ENCODE data around the gene ERN1. TPM values are rescaled to one million over a fixed set of nuclear protein-coding genes. Genes with fewer than 3 reads are reported as not detected.

The ERN1 gene
- total RNA-seq, 1 experiment from 2014 or later: 13.5 TPM

DNA sequence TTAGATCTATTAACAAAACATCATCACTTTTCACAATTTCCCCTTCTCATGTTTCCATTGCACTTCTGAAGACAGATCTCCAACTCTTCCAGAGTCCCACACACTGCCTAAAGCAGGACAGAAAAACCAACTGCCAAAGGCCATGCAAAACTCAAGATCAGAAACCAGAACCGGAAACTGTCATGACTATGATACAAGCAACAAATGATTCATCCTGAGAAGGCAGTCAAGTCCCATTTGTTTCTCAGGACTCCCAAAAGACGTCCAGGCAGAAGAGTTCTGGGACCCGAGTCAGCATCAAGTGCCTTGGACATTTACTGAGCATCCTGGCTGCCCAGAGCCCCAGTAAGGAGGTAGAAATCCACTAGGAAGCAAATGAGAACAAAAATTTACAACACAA, 38.8 kb downstream of the ERN1 start:
- no peak for ATAC-seq
- Histone ChIP-seq H3K9me2 (replicated peaks; ENCODE audit: low read length) (no peaks in the 10 kb centered on the region), H3K4me3 (ENCODE audit: low read length) (no peak overlapping the region), H3K27me3 (ENCODE audit: low read length) (no peaks in the 10 kb centered on the region), H2AFZ (ENCODE audit: low read length) (no peak overlapping the region), H4K20me1 (ENCODE audit: low read length) (no peaks in the 10 kb centered on the region), H3K4me1 (ENCODE audit: insufficient read depth, low read length) (peaks cover 41% of the 10 kb centered on the region), H3K36me3 (ENCODE audit: low read depth, low read length) (no peaks in the 10 kb centered on the region), H3K27ac (ENCODE audit: low read length) (peak overlapping the region; percentile 28), H3F3A (ENCODE audit: low read length, unreplicated experiment) (no peaks in the 10 kb centered on the region), H3K9ac (ENCODE audit: low read length) (no peak overlapping the region), H3K4me2 (ENCODE audit: low read length) (no peak overlapping the region), H3K9me3 (ENCODE audit: low read length) (no peaks in the 10 kb centered on the region), H3K79me2 (ENCODE audit: low read length) (no peaks in the 10 kb centered on the region; the same call in 1 of the 2 replicates)
- DNase-seq: peak; percentile 43
- intact Hi-C loops (cut with micrococcal nuclease): no loop called here
- CTCF ChIA-PET: no interaction called here
- POLR2A ChIA-PET (ENCODE audit: unreplicated experiment): no interaction called here
- TF ChIP-seq EZH2phosphoT487 (IDR thresholded peaks at IDR 0.05; ENCODE audit: borderline replicate concordance, low read length) (no peak), EZH2 (IDR thresholded peaks at IDR 0.05; ENCODE audit: low read length, unreplicated experiment) (no peak)
- TF ChIP-seq, protein P1, sequence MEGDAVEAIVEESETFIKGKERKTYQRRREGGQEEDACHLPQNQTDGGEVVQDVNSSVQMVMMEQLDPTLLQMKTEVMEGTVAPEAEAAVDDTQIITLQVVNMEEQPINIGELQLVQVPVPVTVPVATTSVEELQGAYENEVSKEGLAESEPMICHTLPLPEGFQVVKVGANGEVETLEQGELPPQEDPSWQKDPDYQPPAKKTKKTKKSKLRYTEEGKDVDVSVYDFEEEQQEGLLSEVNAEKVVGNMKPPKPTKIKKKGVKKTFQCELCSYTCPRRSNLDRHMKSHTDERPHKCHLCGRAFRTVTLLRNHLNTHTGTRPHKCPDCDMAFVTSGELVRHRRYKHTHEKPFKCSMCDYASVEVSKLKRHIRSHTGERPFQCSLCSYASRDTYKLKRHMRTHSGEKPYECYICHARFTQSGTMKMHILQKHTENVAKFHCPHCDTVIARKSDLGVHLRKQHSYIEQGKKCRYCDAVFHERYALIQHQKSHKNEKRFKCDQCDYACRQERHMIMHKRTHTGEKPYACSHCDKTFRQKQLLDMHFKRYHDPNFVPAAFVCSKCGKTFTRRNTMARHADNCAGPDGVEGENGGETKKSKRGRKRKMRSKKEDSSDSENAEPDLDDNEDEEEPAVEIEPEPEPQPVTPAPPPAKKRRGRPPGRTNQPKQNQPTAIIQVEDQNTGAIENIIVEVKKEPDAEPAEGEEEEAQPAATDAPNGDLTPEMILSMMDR (conservative IDR thresholded peaks at IDR 0.05; ENCODE audit: low read depth, low read length): no peak
- no TSS peak for BruUV-seq (replicated peaks)

DNA sequence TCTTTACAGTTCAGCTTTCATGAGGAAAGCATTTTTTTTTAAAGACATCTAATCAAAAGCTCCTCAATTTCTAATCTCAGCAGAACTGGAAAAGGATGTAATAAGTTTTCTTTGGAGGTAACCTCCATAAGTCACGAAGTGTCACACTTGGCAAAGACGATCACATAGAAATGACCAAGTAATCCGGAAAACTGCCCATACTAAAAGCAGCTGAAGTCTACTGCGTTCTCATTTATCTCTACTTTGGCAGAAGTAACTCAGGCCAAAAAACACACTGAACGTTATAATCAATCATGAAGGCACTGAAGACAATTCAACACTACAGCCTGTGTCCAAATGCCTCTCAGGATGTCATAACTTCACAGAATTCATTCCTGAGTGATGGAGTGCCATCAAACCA, 39.8 kb downstream of the ERN1 start:
- no peaks in the 10 kb centered on the region for H4K20me1 ChIP-seq (ENCODE audit: low read length)
- no peak overlapping the region for H2AFZ ChIP-seq (ENCODE audit: low read length)
- peaks cover 41% of the 10 kb centered on the region for H3K4me1 ChIP-seq (ENCODE audit: insufficient read depth, low read length)
- H3K79me2 ChIP-seq (ENCODE audit: low read length): no peaks in the 10 kb centered on the region; the same call in 1 of the 2 replicates
- no peaks in the 10 kb centered on the region for H3K9me3 ChIP-seq (ENCODE audit: low read length)
- ChIA-PET CTCF (no interaction called here), POLR2A (ENCODE audit: unreplicated experiment) (interaction anchor here (0.6 kb wide), 1 partner anchor 15 kb away, joined by 3 read pairs; no protein-coding TSS in a partner anchor)
- TF ChIP-seq EZH2phosphoT487 (IDR thresholded peaks at IDR 0.05; ENCODE audit: borderline replicate concordance, low read length): no peak
- no peak for TF ChIP-seq EZH2 (IDR thresholded peaks at IDR 0.05; ENCODE audit: low read length, unreplicated experiment)
- TF ChIP-seq, protein P1 (conservative IDR thresholded peaks at IDR 0.05; ENCODE audit: low read depth, low read length): no peak
- no peaks in the 10 kb centered on the region for H3K36me3 ChIP-seq (ENCODE audit: low read depth, low read length)
- no peak overlapping the region for H3K4me2 ChIP-seq (ENCODE audit: low read length)
- BruUV-seq (replicated peaks): no TSS peak
- no peak overlapping the region for H3K9ac ChIP-seq (ENCODE audit: low read length)
- DNase-seq (no peak), ATAC-seq (no peak)
- H3K4me3 ChIP-seq (ENCODE audit: low read length): no peak overlapping the region
- H3K27ac ChIP-seq (ENCODE audit: low read length): no peak overlapping the region
- intact Hi-C loops (cut with micrococcal nuclease): no loop called here
- no peaks in the 10 kb centered on the region for H3F3A ChIP-seq (ENCODE audit: low read length, unreplicated experiment)
- H3K9me2 ChIP-seq (replicated peaks; ENCODE audit: low read length): no peaks in the 10 kb centered on the region
- no peaks in the 10 kb centered on the region for H3K27me3 ChIP-seq (ENCODE audit: low read length)

DNA sequence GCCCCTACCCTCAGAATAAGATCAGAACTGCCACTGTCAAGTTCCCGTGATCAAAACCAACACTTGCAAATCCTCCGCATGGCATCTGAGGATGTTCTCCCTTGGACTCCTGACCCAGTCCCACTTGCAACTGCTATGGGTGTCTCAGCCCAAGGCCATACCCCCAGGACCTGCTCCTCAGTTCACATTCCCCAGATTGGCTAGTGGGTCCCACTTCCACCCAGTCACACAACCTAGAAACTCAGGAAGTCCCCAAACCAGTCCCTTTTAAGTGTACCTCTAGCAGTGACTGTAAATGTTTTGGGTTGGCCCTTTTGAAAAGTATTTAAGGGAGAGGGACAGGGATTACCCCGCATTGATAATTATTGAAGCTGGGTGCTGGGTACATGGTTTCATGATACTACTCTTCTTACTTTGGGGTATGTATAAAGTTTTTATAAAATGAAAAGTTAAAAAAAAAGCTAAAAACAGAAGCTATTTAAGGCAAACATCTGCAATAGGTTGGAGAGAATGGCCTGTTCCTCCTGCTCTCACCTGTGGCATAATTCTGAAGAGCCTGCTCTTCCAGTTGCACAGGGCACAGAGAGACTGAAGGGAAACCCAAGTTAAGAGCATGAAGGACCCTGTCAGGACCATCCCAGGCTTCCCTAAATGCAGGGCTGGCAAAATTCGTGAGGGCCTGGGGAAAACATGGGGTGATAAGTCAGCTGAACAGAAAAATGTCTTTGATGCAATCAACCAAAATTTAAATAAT, 42.5 kb downstream of the ERN1 start:
- H3K9me2 ChIP-seq (replicated peaks; ENCODE audit: low read length): no peaks in the 10 kb centered on the region
- peaks cover 6% of the 10 kb centered on the region for H3F3A ChIP-seq (ENCODE audit: low read length, unreplicated experiment)
- peaks cover 64% of the 10 kb centered on the region for H3K4me1 ChIP-seq (ENCODE audit: insufficient read depth, low read length)
- no peaks in the 10 kb centered on the region for H4K20me1 ChIP-seq (ENCODE audit: low read length)
- H3K27me3 ChIP-seq (ENCODE audit: low read length): no peaks in the 10 kb centered on the region
- H3K4me3 ChIP-seq (ENCODE audit: low read length): no peak overlapping the region
- H2AFZ ChIP-seq (ENCODE audit: low read length): no peak overlapping the region
- DNase-seq: peak; percentile 48
- no peak for ATAC-seq
- H3K79me2 ChIP-seq (ENCODE audit: low read length): peaks cover 11% of the 10 kb centered on the region
- no peak for TF ChIP-seq EZH2phosphoT487 (IDR thresholded peaks at IDR 0.05; ENCODE audit: borderline replicate concordance, low read length)
- TF ChIP-seq, protein P1 (conservative IDR thresholded peaks at IDR 0.05; ENCODE audit: low read depth, low read length): no peak
- no peak for TF ChIP-seq EZH2 (IDR thresholded peaks at IDR 0.05; ENCODE audit: low read length, unreplicated experiment)
- H3K9me3 ChIP-seq (ENCODE audit: low read length): no peaks in the 10 kb centered on the region
- intact Hi-C loops (cut with micrococcal nuclease): no loop called here
- H3K4me2 ChIP-seq (ENCODE audit: low read length): peak overlapping the region; percentile 1; the same call in 1 of the 2 replicates
- POLR2A ChIA-PET (ENCODE audit: unreplicated experiment): no interaction called here
- H3K9ac ChIP-seq (ENCODE audit: low read length): no peak overlapping the region
- no peaks in the 10 kb centered on the region for H3K36me3 ChIP-seq (ENCODE audit: low read depth, low read length)
- no TSS peak for BruUV-seq (replicated peaks)
- H3K27ac ChIP-seq (ENCODE audit: low read length): peak overlapping the region; percentile 33
- CTCF ChIA-PET: interaction anchor here (0.7 kb wide), 1 partner anchor 46 kb away, joined by 3 read pairs; no protein-coding TSS in a partner anchor

Measured in PC-3 (cell line).